OCI-LY1 (cell line): Measurements from ENCODE around the gene YIF1A.

Experiments used
- H2AFZ ChIP-seq: fragments of 200-600 bp; sonication (generic), shearing (Covaris generic); 2 replicates; pipeline ENCODE4 v1.6.0; 2014; ENCODE audit warnings: antibody characterized with exemption, mild to moderate bottlenecking, low read length
- H3F3A ChIP-seq: fragments of 200-600 bp; sonication (generic), shearing (Covaris generic); 2 replicates; pipeline ENCODE4 v1.6.0; 2014; ENCODE audit warnings: mild to moderate bottlenecking, antibody characterized with exemption, low read length, moderate library complexity; ENCODE audit not compliant: insufficient read depth
- H3K27ac ChIP-seq: fragments of 200-600 bp; sonication (generic); 2 replicates; pipeline ENCODE4 v1.5.1; 2014; ENCODE audit warnings: low read length, mixed run types, mild to moderate bottlenecking, low read depth; ENCODE audit not compliant: poor library complexity, severe bottlenecking
- H3K27me3 ChIP-seq: fragments of 200-600 bp; sonication (generic); 2 replicates; pipeline ENCODE4 v1.6.0; 2014; ENCODE audit warnings: antibody characterized with exemption, mild to moderate bottlenecking, low read length, moderate library complexity; ENCODE audit not compliant: insufficient read depth
- H3K36me3 ChIP-seq: fragments of 200-600 bp; sonication (generic); 2 replicates; pipeline ENCODE4 v1.6.1; 2014; ENCODE audit warnings: mild to moderate bottlenecking, antibody characterized with exemption, low read length, moderate library complexity, mixed read lengths; ENCODE audit not compliant: insufficient read depth
- H3K4me1 ChIP-seq: fragments of 200-600 bp; sonication (generic); 2 replicates; pipeline ENCODE4 v1.5.1; 2014; ENCODE audit warnings: mild to moderate bottlenecking, low read length, moderate library complexity; ENCODE audit not compliant: insufficient read depth, severe bottlenecking
- H3K4me2 ChIP-seq: fragments of 200-600 bp; sonication (generic), shearing (Covaris generic); 2 replicates; pipeline ENCODE4 v1.6.1; 2014; ENCODE audit warnings: low read length
- H3K4me3 ChIP-seq: fragments of 200-600 bp; sonication (generic); 2 replicates; pipeline ENCODE4 v1.5.1; 2014; ENCODE audit warnings: low read length, low read depth, mild to moderate bottlenecking, mixed read lengths; ENCODE audit not compliant: poor library complexity, severe bottlenecking
- H3K79me2 ChIP-seq: fragments of 200-600 bp; shearing (Covaris generic); 2 replicates; pipeline ENCODE4 v1.6.1; 2016; ENCODE audit warnings: mixed run types, low read length, mixed read lengths; ENCODE audit not compliant: insufficient read depth
- H3K9ac ChIP-seq: fragments of 200-600 bp; sonication (generic), shearing (Covaris generic); 2 replicates; pipeline ENCODE4 v1.6.1; 2014; ENCODE audit warnings: mild to moderate bottlenecking, low read length, mixed read lengths
- H3K9me2 ChIP-seq: fragments of 200-600 bp; sonication (generic), shearing (Covaris generic); 2 replicates; pipeline ENCODE4 v1.6.1; 2014; ENCODE audit warnings: low read depth, mild to moderate bottlenecking, low read length, mixed read lengths
- H3K9me3 ChIP-seq: fragments of 200-600 bp; shearing (Covaris generic); 2 replicates; pipeline ENCODE4 v1.6.1; 2014; ENCODE audit warnings: low read length, mixed read lengths
- H4K20me1 ChIP-seq: fragments of 200-600 bp; sonication (generic), shearing (Covaris generic); 2 replicates; pipeline ENCODE4 v1.6.0; 2016; ENCODE audit warnings: mild to moderate bottlenecking, low read length; ENCODE audit not compliant: insufficient read depth
- EZH2 ChIP-seq: fragments of 200-600 bp; sonication (generic), shearing (Covaris generic); IDR thresholded peaks from 2 replicates; pipeline ENCODE4 v1.8.0; 2017; ENCODE audit warnings: borderline replicate concordance, mixed run types, mild to moderate bottlenecking, antibody characterized with exemption, low read length, moderate library complexity, mixed read lengths
- TF ChIP-seq, protein P1 (sequence below): fragments of 200-600 bp; sonication (generic), shearing (Covaris generic); IDR thresholded peaks from 2 replicates; pipeline ENCODE4 v1.5.1; 2017; ENCODE audit warnings: mild to moderate bottlenecking, antibody characterized with exemption, low read length, moderate library complexity, mixed read lengths

YIF1A gene

DNA sequence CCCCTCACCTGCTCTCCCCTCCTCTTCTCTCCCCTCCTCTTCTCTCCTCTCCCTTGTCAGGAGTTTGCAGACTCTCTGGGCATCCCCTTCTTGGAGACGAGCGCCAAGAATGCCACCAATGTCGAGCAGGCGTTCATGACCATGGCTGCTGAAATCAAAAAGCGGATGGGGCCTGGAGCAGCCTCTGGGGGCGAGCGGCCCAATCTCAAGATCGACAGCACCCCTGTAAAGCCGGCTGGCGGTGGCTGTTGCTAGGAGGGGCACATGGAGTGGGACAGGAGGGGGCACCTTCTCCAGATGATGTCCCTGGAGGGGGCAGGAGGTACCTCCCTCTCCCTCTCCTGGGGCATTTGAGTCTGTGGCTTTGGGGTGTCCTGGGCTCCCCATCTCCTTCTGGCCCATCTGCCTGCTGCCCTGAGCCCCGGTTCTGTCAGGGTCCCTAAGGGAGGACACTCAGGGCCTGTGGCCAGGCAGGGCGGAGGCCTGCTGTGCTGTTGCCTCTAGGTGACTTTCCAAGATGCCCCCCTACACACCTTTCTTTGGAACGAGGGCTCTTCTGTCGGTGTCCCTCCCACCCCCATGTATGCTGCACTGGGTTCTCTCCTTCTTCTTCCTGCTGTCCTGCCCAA, 12.8 kb downstream of the YIF1A start:
- no peak overlapping the region for H2AFZ ChIP-seq
- peaks cover 44% of the 10 kb centered on the region for H3K36me3 ChIP-seq
- no peaks in the 10 kb centered on the region for H3K79me2 ChIP-seq
- H3K9me2 ChIP-seq = no peaks in the 10 kb centered on the region
- no peak overlapping the region for H3K27ac ChIP-seq
- H4K20me1 ChIP-seq = no peaks in the 10 kb centered on the region
- H3K27me3 ChIP-seq = no peaks in the 10 kb centered on the region
- H3K9ac ChIP-seq = no peak overlapping the region
- H3K4me3 ChIP-seq = no peak overlapping the region
- 0 out of 2 replicates have a peak, but pooled peaks cover 2% of the 10 kb centered on the region for H3F3A ChIP-seq
- H3K9me3 ChIP-seq = no peaks in the 10 kb centered on the region
- no peak overlapping the region for H3K4me2 ChIP-seq
- TF ChIP-seq, protein P1, sequence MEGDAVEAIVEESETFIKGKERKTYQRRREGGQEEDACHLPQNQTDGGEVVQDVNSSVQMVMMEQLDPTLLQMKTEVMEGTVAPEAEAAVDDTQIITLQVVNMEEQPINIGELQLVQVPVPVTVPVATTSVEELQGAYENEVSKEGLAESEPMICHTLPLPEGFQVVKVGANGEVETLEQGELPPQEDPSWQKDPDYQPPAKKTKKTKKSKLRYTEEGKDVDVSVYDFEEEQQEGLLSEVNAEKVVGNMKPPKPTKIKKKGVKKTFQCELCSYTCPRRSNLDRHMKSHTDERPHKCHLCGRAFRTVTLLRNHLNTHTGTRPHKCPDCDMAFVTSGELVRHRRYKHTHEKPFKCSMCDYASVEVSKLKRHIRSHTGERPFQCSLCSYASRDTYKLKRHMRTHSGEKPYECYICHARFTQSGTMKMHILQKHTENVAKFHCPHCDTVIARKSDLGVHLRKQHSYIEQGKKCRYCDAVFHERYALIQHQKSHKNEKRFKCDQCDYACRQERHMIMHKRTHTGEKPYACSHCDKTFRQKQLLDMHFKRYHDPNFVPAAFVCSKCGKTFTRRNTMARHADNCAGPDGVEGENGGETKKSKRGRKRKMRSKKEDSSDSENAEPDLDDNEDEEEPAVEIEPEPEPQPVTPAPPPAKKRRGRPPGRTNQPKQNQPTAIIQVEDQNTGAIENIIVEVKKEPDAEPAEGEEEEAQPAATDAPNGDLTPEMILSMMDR = no peak
- TF ChIP-seq EZH2 = no peak
- peaks cover 6% of the 10 kb centered on the region for H3K4me1 ChIP-seq

DNA sequence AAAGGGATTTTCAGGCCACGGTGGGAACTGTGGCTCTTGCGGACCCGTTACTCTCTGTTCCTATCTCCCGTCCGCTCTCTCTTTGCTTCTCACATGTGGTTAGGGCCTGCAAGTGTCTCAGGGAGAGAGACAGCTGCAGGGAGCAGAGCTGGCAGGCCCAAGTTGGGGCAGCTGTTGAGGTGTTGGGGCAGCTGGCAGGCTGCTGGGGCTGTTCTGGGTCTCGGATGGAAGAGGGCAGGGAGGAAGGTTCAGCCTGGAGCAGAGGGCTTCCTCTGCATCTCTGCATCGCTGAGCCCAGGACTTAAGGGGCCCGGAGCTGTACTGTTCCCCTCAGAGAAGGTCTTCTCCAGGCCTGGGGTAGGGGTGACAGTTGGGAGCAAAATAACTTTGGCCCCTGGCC, 13.5 kb downstream of the YIF1A start:
- TF ChIP-seq, protein P1 = no peak
- TF ChIP-seq EZH2 = no peak
- H3K36me3 ChIP-seq = peaks cover 44% of the 10 kb centered on the region

DNA sequence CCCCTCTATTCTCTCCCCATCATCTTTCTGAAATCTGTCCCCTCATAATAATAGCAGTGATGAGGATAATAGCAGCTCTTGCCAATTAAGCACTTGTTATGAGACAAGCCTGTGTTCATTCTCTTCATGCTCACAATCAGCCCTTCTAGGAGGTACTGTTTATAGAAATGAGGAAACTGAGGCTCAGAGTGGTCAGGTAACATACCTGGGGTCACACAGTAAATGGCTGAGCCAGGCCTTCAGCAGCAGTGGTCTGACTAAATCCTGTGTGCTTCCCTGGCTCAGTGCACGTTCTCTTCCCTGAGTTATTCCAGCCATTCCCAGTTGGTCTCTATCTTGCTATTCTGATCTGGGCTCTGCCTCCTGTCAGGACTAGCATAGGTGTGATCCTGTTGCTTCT, 14.7 kb downstream of the YIF1A start:
- no peaks in the 10 kb centered on the region for H3K9me2 ChIP-seq
- H4K20me1 ChIP-seq = no peaks in the 10 kb centered on the region
- H3K4me3 ChIP-seq = no peak overlapping the region
- no peaks in the 10 kb centered on the region for H3K27me3 ChIP-seq
- peaks cover 9% of the 10 kb centered on the region for H3K79me2 ChIP-seq
- H3K4me2 ChIP-seq = no peak overlapping the region
- H3K27ac ChIP-seq = no peak overlapping the region
- no peak overlapping the region for H2AFZ ChIP-seq
- H3K9ac ChIP-seq = no peak overlapping the region
- H3F3A ChIP-seq = no peaks in the 10 kb centered on the region
- no peaks in the 10 kb centered on the region for H3K9me3 ChIP-seq
- TF ChIP-seq, protein P1 = no peak
- TF ChIP-seq EZH2 = no peak
- H3K36me3 ChIP-seq = peaks cover 44% of the 10 kb centered on the region
- H3K4me1 ChIP-seq = peaks cover 14% of the 10 kb centered on the region

More for the DNA sequence above, 13.5 kb downstream of the YIF1A start:
- Histone ChIP-seq H3K27ac (no peak overlapping the region), H3K4me2 (no peak overlapping the region), H3K9me3 (no peaks in the 10 kb centered on the region), H4K20me1 (no peaks in the 10 kb centered on the region), H3K9me2 (no peaks in the 10 kb centered on the region), H3K9ac (no peak overlapping the region), H3K79me2 (no peaks in the 10 kb centered on the region), H3K4me1 (peaks cover 6% of the 10 kb centered on the region), H3F3A (no peaks in the 10 kb centered on the region), H2AFZ (no peak overlapping the region), H3K4me3 (no peak overlapping the region), H3K27me3 (no peaks in the 10 kb centered on the region)
